ENCODE data around the gene ST8SIA5. TPM values are rescaled to one million over a fixed set of nuclear protein-coding genes. Genes with fewer than 3 reads are reported as not detected.

ST8SIA5 gene
- total RNA-seq, 1 experiment from 2014 or later: 0.54 TPM

- no TSS peak for BruUV-seq (replicated peaks)
- H3K4me1 ChIP-seq (ENCODE audit: control insufficient read depth in 1 of 2, insufficient read depth in 2 of 2, low read length in 2 of 2): no peaks in the 10 kb centered on the region
- no peaks in the 10 kb centered on the region for H4K20me1 ChIP-seq (ENCODE audit: insufficient read depth)
- no peaks in the 10 kb centered on the region for H3K36me3 ChIP-seq (ENCODE audit: control insufficient read depth in 1 of 2, insufficient read depth in 2 of 2, low read length in 2 of 2)
- ATAC-seq (peak; percentile 42; the same call in 1 of the 2 replicates), DNase-seq (ENCODE audit: low read depth, low spot score) (no peak)
- no peaks in the 10 kb centered on the region for H3K79me2 ChIP-seq (ENCODE audit: insufficient read depth, low read length)
- H2AFZ ChIP-seq (ENCODE audit: low read depth, low read length, poor library complexity, severe bottlenecking): no peak overlapping the region
- H3K9me2 ChIP-seq (ENCODE audit: insufficient read depth): no peaks in the 10 kb centered on the region
- H3K9me3 ChIP-seq (ENCODE audit: control insufficient read depth in 1 of 2, insufficient read depth in 1 of 2, low read depth in 1 of 2, low read length in 2 of 2): no peaks in the 10 kb centered on the region
- intact Hi-C loops (cut with micrococcal nuclease): no loop called here
- POLR2A ChIA-PET: no interaction called here
- H3K9ac ChIP-seq (ENCODE audit: low read length): no peak overlapping the region
- no peak for TF ChIP-seq POLR2AphosphoS5 (IDR thresholded peaks at IDR 0.05; ENCODE audit: low read depth, low read length)
- TF ChIP-seq RAD21 (IDR thresholded peaks at IDR 0.05; ENCODE audit: low read depth): 0 out of 2 replicates have a peak, but pooled peaks have one; percentile 4
- CTCF ChIA-PET: no interaction called here
- no peak overlapping the region for H3K4me2 ChIP-seq (ENCODE audit: low read length)
- RAD21 ChIA-PET (ENCODE audit: low non-redundant PET in 1 of 2, low total read pairs in 2 of 2, uncharacterized antibody in 2 of 2, unreplicated experiment in 2 of 2): no interaction called here
- no peaks in the 10 kb centered on the region for H3K27me3 ChIP-seq (ENCODE audit: insufficient read depth, low read length)
- no peak overlapping the region for H3K4me3 ChIP-seq (replicated peaks in 1 of 2; ENCODE audit: low read depth in 1 of 2, low read length in 2 of 2)
- no peak overlapping the region for H3K27ac ChIP-seq (ENCODE audit: low read depth, low read length)
These were observed 15.5 kb upstream of the ST8SIA5 start for GRCh38 chr18:46772357-46772756.

GRCh38 chr18:46771141-46771540 is 14.3 kb upstream of the ST8SIA5 start:
- ChIA-PET CTCF (no interaction called here), POLR2A (no interaction called here), RAD21 (ENCODE audit: low non-redundant PET in 1 of 2, low total read pairs in 2 of 2, uncharacterized antibody in 2 of 2, unreplicated experiment in 2 of 2) (no interaction called here)
- Histone ChIP-seq H3K4me3 (replicated peaks in 1 of 2; ENCODE audit: low read depth in 1 of 2, low read length in 2 of 2) (no peak overlapping the region), H3K36me3 (ENCODE audit: control insufficient read depth in 1 of 2, insufficient read depth in 2 of 2, low read length in 2 of 2) (no peaks in the 10 kb centered on the region), H3K27ac (ENCODE audit: low read depth, low read length) (no peak overlapping the region), H3K4me1 (ENCODE audit: control insufficient read depth in 1 of 2, insufficient read depth in 2 of 2, low read length in 2 of 2) (no peaks in the 10 kb centered on the region), H3K9me2 (ENCODE audit: insufficient read depth) (no peaks in the 10 kb centered on the region), H2AFZ (ENCODE audit: low read depth, low read length, poor library complexity, severe bottlenecking) (no peak overlapping the region), H3K27me3 (ENCODE audit: insufficient read depth, low read length) (no peaks in the 10 kb centered on the region), H3K9ac (ENCODE audit: low read length) (no peak overlapping the region), H3K4me2 (ENCODE audit: low read length) (no peak overlapping the region), H4K20me1 (ENCODE audit: insufficient read depth) (no peaks in the 10 kb centered on the region), H3K79me2 (ENCODE audit: insufficient read depth, low read length) (no peaks in the 10 kb centered on the region), H3K9me3 (ENCODE audit: control insufficient read depth in 1 of 2, insufficient read depth in 1 of 2, low read depth in 1 of 2, low read length in 2 of 2) (no peaks in the 10 kb centered on the region)
- intact Hi-C loops (cut with micrococcal nuclease): no loop called here
- ATAC-seq: no peak
- no peak for DNase-seq (ENCODE audit: low read depth, low spot score)
- no TSS peak for BruUV-seq (replicated peaks)
- no peak for TF ChIP-seq EZH2 (IDR thresholded peaks at IDR 0.05)
- no peak for TF ChIP-seq FOSL1 (IDR thresholded peaks at IDR 0.05; ENCODE audit: low read depth)
- no peak for TF ChIP-seq ELF1 (IDR thresholded peaks at IDR 0.05; ENCODE audit: borderline replicate concordance, low read depth)
- TF ChIP-seq EGR1 (IDR thresholded peaks at IDR 0.05; ENCODE audit: low read depth): no peak
- no peak for TF ChIP-seq POLR2A (IDR thresholded peaks at IDR 0.05; ENCODE audit: borderline replicate concordance, extremely low read depth, insufficient read depth, insufficient read length)
- no peak for TF ChIP-seq ATF3 (IDR thresholded peaks at IDR 0.05)
- no peak for TF ChIP-seq ZBTB33 (IDR thresholded peaks at IDR 0.05; ENCODE audit: extremely low read depth, insufficient replicate concordance, low read length)
- no peak for TF ChIP-seq SIN3A (IDR thresholded peaks at IDR 0.05; ENCODE audit: low read depth)
- TF ChIP-seq TCF7L2 (IDR thresholded peaks at IDR 0.05; ENCODE audit: borderline replicate concordance, extremely low read depth, insufficient read depth, insufficient read length): no peak
- no peak for TF ChIP-seq MAX (IDR thresholded peaks at IDR 0.05)
- no peak for TF ChIP-seq YY1 (IDR thresholded peaks at IDR 0.05; ENCODE audit: extremely low read depth, insufficient replicate concordance, low read depth, low read length)
- no peak for TF ChIP-seq ZNF274 (IDR thresholded peaks at IDR 0.05; ENCODE audit: low read depth, low read length)
- TF ChIP-seq REST (IDR thresholded peaks at IDR 0.05; ENCODE audit: low read depth): no peak
- TF ChIP-seq CEBPB (IDR thresholded peaks at IDR 0.05; ENCODE audit: low read depth): no peak
- no peak for TF ChIP-seq SP1 (IDR thresholded peaks at IDR 0.05; ENCODE audit: low read depth)

All from HCT116 (cell line).